Measurements from ENCODE around the gene FGF8. TPM values are rescaled to one million over a fixed set of nuclear protein-coding genes. Genes with fewer than 3 reads are reported as not detected.
A peak's percentile ranks its signal among the peaks of the same experiment; 100 is the strongest.

The FGF8 gene
- total and polyA plus RNA-seq, 9 of the 15 experiments (the other 6 are each of a cell fraction or from before 2014, with no cell fraction given) = 0.13 to 0.82 (median 0.37) TPM; not detected in 5

DNA sequence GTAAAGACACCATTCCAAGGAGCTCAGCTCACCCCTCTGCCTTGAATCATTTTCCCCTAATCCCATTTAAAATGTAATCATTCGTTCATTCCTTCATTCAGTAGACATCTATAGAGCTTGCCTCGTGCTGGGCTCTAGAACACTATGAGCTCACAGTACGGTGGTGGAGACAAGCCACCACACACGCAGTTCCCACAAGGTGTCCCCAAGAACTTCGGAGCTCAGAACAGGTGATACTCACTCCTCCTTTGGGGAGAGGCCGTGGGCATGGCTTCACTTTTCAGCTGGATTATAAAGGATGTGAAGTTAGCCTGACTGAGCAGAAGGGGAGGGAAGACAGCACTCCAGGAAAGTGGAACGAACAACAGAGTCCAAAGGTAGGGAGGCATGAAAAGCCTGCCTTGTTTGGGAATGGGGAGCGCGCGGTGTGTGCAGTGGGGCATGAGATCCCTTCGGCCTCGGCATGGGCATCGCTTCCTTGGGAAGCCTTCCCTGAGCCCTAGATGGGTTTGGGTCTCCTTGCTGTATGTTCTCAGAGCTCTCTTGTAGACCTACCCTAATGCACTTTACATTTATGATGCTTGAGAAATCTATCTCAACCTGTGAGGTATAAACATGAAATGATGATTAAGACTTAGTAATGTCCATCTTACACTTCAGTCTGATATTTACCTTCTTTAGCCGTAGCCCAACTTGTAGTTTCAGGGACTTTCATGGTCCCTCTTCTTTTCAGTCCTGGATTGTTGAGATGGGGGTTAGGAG lies 43.1 kb upstream of the FGF8 start (continued):
- TF ChIP-seq, protein P1, sequence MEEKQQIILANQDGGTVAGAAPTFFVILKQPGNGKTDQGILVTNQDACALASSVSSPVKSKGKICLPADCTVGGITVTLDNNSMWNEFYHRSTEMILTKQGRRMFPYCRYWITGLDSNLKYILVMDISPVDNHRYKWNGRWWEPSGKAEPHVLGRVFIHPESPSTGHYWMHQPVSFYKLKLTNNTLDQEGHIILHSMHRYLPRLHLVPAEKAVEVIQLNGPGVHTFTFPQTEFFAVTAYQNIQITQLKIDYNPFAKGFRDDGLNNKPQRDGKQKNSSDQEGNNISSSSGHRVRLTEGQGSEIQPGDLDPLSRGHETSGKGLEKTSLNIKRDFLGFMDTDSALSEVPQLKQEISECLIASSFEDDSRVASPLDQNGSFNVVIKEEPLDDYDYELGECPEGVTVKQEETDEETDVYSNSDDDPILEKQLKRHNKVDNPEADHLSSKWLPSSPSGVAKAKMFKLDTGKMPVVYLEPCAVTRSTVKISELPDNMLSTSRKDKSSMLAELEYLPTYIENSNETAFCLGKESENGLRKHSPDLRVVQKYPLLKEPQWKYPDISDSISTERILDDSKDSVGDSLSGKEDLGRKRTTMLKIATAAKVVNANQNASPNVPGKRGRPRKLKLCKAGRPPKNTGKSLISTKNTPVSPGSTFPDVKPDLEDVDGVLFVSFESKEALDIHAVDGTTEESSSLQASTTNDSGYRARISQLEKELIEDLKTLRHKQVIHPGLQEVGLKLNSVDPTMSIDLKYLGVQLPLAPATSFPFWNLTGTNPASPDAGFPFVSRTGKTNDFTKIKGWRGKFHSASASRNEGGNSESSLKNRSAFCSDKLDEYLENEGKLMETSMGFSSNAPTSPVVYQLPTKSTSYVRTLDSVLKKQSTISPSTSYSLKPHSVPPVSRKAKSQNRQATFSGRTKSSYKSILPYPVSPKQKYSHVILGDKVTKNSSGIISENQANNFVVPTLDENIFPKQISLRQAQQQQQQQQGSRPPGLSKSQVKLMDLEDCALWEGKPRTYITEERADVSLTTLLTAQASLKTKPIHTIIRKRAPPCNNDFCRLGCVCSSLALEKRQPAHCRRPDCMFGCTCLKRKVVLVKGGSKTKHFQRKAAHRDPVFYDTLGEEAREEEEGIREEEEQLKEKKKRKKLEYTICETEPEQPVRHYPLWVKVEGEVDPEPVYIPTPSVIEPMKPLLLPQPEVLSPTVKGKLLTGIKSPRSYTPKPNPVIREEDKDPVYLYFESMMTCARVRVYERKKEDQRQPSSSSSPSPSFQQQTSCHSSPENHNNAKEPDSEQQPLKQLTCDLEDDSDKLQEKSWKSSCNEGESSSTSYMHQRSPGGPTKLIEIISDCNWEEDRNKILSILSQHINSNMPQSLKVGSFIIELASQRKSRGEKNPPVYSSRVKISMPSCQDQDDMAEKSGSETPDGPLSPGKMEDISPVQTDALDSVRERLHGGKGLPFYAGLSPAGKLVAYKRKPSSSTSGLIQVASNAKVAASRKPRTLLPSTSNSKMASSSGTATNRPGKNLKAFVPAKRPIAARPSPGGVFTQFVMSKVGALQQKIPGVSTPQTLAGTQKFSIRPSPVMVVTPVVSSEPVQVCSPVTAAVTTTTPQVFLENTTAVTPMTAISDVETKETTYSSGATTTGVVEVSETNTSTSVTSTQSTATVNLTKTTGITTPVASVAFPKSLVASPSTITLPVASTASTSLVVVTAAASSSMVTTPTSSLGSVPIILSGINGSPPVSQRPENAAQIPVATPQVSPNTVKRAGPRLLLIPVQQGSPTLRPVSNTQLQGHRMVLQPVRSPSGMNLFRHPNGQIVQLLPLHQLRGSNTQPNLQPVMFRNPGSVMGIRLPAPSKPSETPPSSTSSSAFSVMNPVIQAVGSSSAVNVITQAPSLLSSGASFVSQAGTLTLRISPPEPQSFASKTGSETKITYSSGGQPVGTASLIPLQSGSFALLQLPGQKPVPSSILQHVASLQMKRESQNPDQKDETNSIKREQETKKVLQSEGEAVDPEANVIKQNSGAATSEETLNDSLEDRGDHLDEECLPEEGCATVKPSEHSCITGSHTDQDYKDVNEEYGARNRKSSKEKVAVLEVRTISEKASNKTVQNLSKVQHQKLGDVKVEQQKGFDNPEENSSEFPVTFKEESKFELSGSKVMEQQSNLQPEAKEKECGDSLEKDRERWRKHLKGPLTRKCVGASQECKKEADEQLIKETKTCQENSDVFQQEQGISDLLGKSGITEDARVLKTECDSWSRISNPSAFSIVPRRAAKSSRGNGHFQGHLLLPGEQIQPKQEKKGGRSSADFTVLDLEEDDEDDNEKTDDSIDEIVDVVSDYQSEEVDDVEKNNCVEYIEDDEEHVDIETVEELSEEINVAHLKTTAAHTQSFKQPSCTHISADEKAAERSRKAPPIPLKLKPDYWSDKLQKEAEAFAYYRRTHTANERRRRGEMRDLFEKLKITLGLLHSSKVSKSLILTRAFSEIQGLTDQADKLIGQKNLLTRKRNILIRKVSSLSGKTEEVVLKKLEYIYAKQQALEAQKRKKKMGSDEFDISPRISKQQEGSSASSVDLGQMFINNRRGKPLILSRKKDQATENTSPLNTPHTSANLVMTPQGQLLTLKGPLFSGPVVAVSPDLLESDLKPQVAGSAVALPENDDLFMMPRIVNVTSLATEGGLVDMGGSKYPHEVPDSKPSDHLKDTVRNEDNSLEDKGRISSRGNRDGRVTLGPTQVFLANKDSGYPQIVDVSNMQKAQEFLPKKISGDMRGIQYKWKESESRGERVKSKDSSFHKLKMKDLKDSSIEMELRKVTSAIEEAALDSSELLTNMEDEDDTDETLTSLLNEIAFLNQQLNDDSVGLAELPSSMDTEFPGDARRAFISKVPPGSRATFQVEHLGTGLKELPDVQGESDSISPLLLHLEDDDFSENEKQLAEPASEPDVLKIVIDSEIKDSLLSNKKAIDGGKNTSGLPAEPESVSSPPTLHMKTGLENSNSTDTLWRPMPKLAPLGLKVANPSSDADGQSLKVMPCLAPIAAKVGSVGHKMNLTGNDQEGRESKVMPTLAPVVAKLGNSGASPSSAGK (IDR thresholded peaks at IDR 0.05) = peak; percentile 86
- TF ChIP-seq, protein P2, sequence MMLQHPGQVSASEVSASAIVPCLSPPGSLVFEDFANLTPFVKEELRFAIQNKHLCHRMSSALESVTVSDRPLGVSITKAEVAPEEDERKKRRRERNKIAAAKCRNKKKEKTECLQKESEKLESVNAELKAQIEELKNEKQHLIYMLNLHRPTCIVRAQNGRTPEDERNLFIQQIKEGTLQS (IDR thresholded peaks at IDR 0.05) = no peak
- TF ChIP-seq, protein P2 (CRISPR knock-in tag; conservative IDR thresholded peaks at IDR 0.05) = 0 out of 2 replicates have a peak, but pooled peaks have one; percentile 34
- TF ChIP-seq JUND (IDR thresholded peaks at IDR 0.05; ENCODE audit: borderline replicate concordance, low read depth, low read length) = peak; percentile 7; the same call in 1 of the 2 replicates
- TF ChIP-seq JUND (tag; IDR thresholded peaks at IDR 0.05; ENCODE audit: borderline replicate concordance, low read depth, low read length) = no peak
- TF ChIP-seq, protein P3, sequence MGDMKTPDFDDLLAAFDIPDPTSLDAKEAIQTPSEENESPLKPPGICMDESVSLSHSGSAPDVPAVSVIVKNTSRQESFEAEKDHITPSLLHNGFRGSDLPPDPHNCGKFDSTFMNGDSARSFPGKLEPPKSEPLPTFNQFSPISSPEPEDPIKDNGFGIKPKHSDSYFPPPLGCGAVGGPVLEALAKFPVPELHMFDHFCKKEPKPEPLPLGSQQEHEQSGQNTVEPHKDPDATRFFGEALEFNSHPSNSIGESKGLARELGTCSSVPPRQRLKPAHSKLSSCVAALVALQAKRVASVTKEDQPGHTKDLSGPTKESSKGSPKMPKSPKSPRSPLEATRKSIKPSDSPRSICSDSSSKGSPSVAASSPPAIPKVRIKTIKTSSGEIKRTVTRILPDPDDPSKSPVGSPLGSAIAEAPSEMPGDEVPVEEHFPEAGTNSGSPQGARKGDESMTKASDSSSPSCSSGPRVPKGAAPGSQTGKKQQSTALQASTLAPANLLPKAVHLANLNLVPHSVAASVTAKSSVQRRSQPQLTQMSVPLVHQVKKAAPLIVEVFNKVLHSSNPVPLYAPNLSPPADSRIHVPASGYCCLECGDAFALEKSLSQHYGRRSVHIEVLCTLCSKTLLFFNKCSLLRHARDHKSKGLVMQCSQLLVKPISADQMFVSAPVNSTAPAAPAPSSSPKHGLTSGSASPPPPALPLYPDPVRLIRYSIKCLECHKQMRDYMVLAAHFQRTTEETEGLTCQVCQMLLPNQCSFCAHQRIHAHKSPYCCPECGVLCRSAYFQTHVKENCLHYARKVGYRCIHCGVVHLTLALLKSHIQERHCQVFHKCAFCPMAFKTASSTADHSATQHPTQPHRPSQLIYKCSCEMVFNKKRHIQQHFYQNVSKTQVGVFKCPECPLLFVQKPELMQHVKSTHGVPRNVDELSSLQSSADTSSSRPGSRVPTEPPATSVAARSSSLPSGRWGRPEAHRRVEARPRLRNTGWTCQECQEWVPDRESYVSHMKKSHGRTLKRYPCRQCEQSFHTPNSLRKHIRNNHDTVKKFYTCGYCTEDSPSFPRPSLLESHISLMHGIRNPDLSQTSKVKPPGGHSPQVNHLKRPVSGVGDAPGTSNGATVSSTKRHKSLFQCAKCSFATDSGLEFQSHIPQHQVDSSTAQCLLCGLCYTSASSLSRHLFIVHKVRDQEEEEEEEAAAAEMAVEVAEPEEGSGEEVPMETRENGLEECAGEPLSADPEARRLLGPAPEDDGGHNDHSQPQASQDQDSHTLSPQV (IDR thresholded peaks at IDR 0.05) = peak; percentile 77
- TF ChIP-seq ZC3H4 (CRISPR knock-in tag; IDR thresholded peaks at IDR 0.05; ENCODE audit: borderline replicate concordance) = 0 out of 2 replicates have a peak, but pooled peaks have one; percentile 65
- TF ChIP-seq SUPT5H (IDR thresholded peaks at IDR 0.05) = no peak

Measured in K562 (cell line).